K562 (cell line): ENCODE results near the gene AGRN. TPM values are rescaled to one million over a fixed set of nuclear protein-coding genes. Genes with fewer than 3 reads are reported as not detected.

Source experiments
- BRF1 ChIP-seq: IDR thresholded peaks from 3 replicates; pipeline ENCODE4 v1.6.1; 2011; ENCODE audit warnings: borderline replicate concordance, mild to moderate bottlenecking; ENCODE audit not compliant: insufficient read length; ENCODE audit errors: extremely low read depth
- EHMT2 ChIP-seq: fragments of 450-650 bp; IDR thresholded peaks from 2 replicates; pipeline ENCODE4 v1.6.1; 2018; ENCODE audit warnings: antibody characterized with exemption
- EP400 ChIP-seq: fragments of 450-650 bp; IDR thresholded peaks from 2 replicates; pipeline ENCODE4 v1.6.1; 2017; ENCODE audit warnings: antibody characterized with exemption, mild to moderate bottlenecking, moderate library complexity
- FUS ChIP-seq: fragments of 200-400 bp; formaldehyde crosslinking; optimal IDR thresholded peaks from 2 replicates; pipeline ENCODE3; 2017; ENCODE audit warnings: low read depth, low read length
- NFRKB ChIP-seq: fragments of 450-650 bp; IDR thresholded peaks from 2 replicates; pipeline ENCODE4 v1.6.1; 2016; ENCODE audit warnings: low read depth
- POLR2AphosphoS5 ChIP-seq: IDR thresholded peaks from 2 replicates; pipeline ENCODE4 v1.6.1; 2011; ENCODE audit warnings: mild to moderate bottlenecking, low read depth, low read length, moderate library complexity; ENCODE audit not compliant: control insufficient read depth, insufficient read depth
- POLR2B ChIP-seq: fragments of 450-650 bp; IDR thresholded peaks from 2 replicates; pipeline ENCODE4 v1.6.1; 2018; ENCODE audit warnings: low read depth; ENCODE audit not compliant: partially characterized antibody
- RAD51 ChIP-seq: fragments of 450-650 bp; IDR thresholded peaks from 2 replicates; pipeline ENCODE4 v1.7.1; 2016; ENCODE audit warnings: low read depth, mild to moderate bottlenecking, borderline replicate concordance
- RBM25 ChIP-seq: fragments of 200-400 bp; formaldehyde crosslinking; IDR thresholded peaks from 2 replicates; pipeline ENCODE4 v1.6.1; 2018; ENCODE audit warnings: low read length, low read depth, moderate library complexity; ENCODE audit not compliant: severe bottlenecking
- TAF15 ChIP-seq: fragments of 200-400 bp; formaldehyde crosslinking; IDR thresholded peaks from 2 replicates; pipeline ENCODE4 v1.6.1; 2017; ENCODE audit warnings: mild to moderate bottlenecking, low read depth, low read length, moderate library complexity
- ZNF584 ChIP-seq: fragments of 200-800 bp; sonication (Bioruptor generic); IDR thresholded peaks from 2 replicates; pipeline ENCODE4 v1.6.1; 2016; ENCODE audit warnings: low read depth, mild to moderate bottlenecking, missing genetic modification characterization, missing compliant biosample characterization
- ZNF830 ChIP-seq: fragments of 250-450 bp; sonication (Bioruptor Pico); IDR thresholded peaks from 2 replicates; pipeline ENCODE4 v1.5.0; 2021; ENCODE audit warnings: mild to moderate bottlenecking
- polyA plus RNA-seq, 8 experiments: library from polyadenylated mRNA; depleted of rRNA in 4 of 8; stranded (reverse) in 5 of 8; unstranded in 3 of 8; fragments of >200 nt; fragmentation: Nextera tagmentation in 2 of 8; fragmentation: Illumina TruSeq in 1 of 8; extraction: Ambion mirVana in 2 of 8; extraction: Trizol in 1 of 8; gene quantifications; 2 replicates each; pipeline versions ENCODE4 v1.2.1 to v1.2.3, GENCODE V29; 2011 to 2014; ENCODE audit warnings: inconsistent platforms in 1 of 8, missing spikeins in 1 of 8
- total RNA-seq, 7 experiments: library from RNA; depleted of rRNA in 6 of 7; stranded (reverse); fragments of >200 nt in 6 of 7; fragmentation: Illumina TruSeq in 2 of 7; extraction: Trizol in 2 of 7; gene quantifications; 2 replicates each; pipeline versions ENCODE4 v1.2.1 to v1.2.3, GENCODE V29; 2011 to 2021; ENCODE audit warnings: low replicate concordance in 1 of 7
- TF ChIP-seq, protein P1 (sequence below): fragments of 450-650 bp; conservative IDR thresholded peaks from 2 replicates; pipeline ENCODE4 v1.6.1; 2016; ENCODE audit warnings: missing genetic modification characterization, low read depth, mild to moderate bottlenecking, missing compliant biosample characterization, moderate library complexity
- TF ChIP-seq, protein P2 (sequence below), 2 experiments: fragments of 450-650 bp; IDR thresholded peaks; 2 replicates each; pipeline ENCODE4 v1.6.1; 2018; ENCODE audit warnings: mild to moderate bottlenecking in 2 of 2, low read depth in 1 of 2; ENCODE audit not compliant: partially characterized antibody in 2 of 2
- TF ChIP-seq, protein P3 (sequence below): fragments of 450-650 bp; IDR thresholded peaks from one replicate; pipeline ENCODE4 v1.6.1; 2018; ENCODE audit warnings: mild to moderate bottlenecking, moderate library complexity; ENCODE audit not compliant: partially characterized antibody
- TF ChIP-seq, protein P4 (sequence below): fragments of 450-650 bp; IDR thresholded peaks from 2 replicates; pipeline ENCODE4 v1.7.0; 2016; ENCODE audit warnings: borderline replicate concordance
- TF ChIP-seq, protein P5 (sequence below): fragments of 250-450 bp; sonication (Bioruptor Pico); IDR thresholded peaks from 2 replicates; pipeline ENCODE4 v1.8.0; 2022; ENCODE audit warnings: inconsistent platforms, mild to moderate bottlenecking, moderate library complexity, borderline replicate concordance

Gene AGRN
- total and polyA plus RNA-seq, 9 of the 15 experiments (the other 6 are each of a cell fraction or from before 2014, with no cell fraction given), result 0.04 to 111 (median 18.1) TPM

GRCh38 chr1:1000357-1001056 lies 19.4 kb upstream of the AGRN start (continued):
- TF ChIP-seq, protein P1, sequence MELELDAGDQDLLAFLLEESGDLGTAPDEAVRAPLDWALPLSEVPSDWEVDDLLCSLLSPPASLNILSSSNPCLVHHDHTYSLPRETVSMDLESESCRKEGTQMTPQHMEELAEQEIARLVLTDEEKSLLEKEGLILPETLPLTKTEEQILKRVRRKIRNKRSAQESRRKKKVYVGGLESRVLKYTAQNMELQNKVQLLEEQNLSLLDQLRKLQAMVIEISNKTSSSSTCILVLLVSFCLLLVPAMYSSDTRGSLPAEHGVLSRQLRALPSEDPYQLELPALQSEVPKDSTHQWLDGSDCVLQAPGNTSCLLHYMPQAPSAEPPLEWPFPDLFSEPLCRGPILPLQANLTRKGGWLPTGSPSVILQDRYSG (tag), result peak; percentile 95
- no peak for TF ChIP-seq RBM25
- TF ChIP-seq, protein P2, sequence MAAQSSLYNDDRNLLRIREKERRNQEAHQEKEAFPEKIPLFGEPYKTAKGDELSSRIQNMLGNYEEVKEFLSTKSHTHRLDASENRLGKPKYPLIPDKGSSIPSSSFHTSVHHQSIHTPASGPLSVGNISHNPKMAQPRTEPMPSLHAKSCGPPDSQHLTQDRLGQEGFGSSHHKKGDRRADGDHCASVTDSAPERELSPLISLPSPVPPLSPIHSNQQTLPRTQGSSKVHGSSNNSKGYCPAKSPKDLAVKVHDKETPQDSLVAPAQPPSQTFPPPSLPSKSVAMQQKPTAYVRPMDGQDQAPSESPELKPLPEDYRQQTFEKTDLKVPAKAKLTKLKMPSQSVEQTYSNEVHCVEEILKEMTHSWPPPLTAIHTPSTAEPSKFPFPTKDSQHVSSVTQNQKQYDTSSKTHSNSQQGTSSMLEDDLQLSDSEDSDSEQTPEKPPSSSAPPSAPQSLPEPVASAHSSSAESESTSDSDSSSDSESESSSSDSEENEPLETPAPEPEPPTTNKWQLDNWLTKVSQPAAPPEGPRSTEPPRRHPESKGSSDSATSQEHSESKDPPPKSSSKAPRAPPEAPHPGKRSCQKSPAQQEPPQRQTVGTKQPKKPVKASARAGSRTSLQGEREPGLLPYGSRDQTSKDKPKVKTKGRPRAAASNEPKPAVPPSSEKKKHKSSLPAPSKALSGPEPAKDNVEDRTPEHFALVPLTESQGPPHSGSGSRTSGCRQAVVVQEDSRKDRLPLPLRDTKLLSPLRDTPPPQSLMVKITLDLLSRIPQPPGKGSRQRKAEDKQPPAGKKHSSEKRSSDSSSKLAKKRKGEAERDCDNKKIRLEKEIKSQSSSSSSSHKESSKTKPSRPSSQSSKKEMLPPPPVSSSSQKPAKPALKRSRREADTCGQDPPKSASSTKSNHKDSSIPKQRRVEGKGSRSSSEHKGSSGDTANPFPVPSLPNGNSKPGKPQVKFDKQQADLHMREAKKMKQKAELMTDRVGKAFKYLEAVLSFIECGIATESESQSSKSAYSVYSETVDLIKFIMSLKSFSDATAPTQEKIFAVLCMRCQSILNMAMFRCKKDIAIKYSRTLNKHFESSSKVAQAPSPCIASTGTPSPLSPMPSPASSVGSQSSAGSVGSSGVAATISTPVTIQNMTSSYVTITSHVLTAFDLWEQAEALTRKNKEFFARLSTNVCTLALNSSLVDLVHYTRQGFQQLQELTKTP (IDR thresholded peaks at IDR 0.05; ENCODE audit: low read depth in 1 of 2, partially characterized antibody in 2 of 2), result no peak
- TF ChIP-seq FUS, result no peak
- peak; percentile 80 for TF ChIP-seq RAD51
- TF ChIP-seq NFRKB, result no peak; the same call in 1 of the 2 replicates
- peak; percentile 58 for TF ChIP-seq POLR2B
- TF ChIP-seq, protein P3, sequence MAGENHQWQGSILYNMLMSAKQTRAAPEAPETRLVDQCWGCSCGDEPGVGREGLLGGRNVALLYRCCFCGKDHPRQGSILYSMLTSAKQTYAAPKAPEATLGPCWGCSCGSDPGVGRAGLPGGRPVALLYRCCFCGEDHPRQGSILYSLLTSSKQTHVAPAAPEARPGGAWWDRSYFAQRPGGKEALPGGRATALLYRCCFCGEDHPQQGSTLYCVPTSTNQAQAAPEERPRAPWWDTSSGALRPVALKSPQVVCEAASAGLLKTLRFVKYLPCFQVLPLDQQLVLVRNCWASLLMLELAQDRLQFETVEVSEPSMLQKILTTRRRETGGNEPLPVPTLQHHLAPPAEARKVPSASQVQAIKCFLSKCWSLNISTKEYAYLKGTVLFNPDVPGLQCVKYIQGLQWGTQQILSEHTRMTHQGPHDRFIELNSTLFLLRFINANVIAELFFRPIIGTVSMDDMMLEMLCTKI, result no peak
- TF ChIP-seq EP400, result peak; percentile 99
- TF ChIP-seq POLR2AphosphoS5, result 0 out of 2 replicates have a peak, but pooled peaks have one; percentile 24
- TF ChIP-seq, protein P4, sequence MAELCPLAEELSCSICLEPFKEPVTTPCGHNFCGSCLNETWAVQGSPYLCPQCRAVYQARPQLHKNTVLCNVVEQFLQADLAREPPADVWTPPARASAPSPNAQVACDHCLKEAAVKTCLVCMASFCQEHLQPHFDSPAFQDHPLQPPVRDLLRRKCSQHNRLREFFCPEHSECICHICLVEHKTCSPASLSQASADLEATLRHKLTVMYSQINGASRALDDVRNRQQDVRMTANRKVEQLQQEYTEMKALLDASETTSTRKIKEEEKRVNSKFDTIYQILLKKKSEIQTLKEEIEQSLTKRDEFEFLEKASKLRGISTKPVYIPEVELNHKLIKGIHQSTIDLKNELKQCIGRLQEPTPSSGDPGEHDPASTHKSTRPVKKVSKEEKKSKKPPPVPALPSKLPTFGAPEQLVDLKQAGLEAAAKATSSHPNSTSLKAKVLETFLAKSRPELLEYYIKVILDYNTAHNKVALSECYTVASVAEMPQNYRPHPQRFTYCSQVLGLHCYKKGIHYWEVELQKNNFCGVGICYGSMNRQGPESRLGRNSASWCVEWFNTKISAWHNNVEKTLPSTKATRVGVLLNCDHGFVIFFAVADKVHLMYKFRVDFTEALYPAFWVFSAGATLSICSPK, result no peak
- no peak for TF ChIP-seq TAF15
- TF ChIP-seq EHMT2, result no peak
- no peak for TF ChIP-seq BRF1
- no peak for TF ChIP-seq ZNF830 (CRISPR knock-in tag)
- TF ChIP-seq, protein P5, sequence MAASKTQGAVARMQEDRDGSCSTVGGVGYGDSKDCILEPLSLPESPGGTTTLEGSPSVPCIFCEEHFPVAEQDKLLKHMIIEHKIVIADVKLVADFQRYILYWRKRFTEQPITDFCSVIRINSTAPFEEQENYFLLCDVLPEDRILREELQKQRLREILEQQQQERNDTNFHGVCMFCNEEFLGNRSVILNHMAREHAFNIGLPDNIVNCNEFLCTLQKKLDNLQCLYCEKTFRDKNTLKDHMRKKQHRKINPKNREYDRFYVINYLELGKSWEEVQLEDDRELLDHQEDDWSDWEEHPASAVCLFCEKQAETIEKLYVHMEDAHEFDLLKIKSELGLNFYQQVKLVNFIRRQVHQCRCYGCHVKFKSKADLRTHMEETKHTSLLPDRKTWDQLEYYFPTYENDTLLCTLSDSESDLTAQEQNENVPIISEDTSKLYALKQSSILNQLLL (CRISPR knock-in tag), result no peak
- peak; percentile 87; the same call in 1 of the 2 replicates for TF ChIP-seq ZNF584 (CRISPR knock-in tag)
